Nephron progenitor cell (in vitro differentiated cells): ENCODE results near the gene AGAP1.

Source experiments
- DNase-seq: peaks from one replicate; pipeline ENCODE4 v3.0.0; 2021
- H3K27ac Mint-ChIP-seq: 2 replicates; pipeline ENCODE4 v1.8.0; 2021; ENCODE audit warnings: mild to moderate bottlenecking, moderate library complexity, mixed read lengths
- H3K27me3 Mint-ChIP-seq: 2 replicates; pipeline ENCODE4 v1.8.0; 2021; ENCODE audit warnings: mild to moderate bottlenecking, low read depth, mixed read lengths; ENCODE audit not compliant: poor library complexity
- H3K36me3 Mint-ChIP-seq: 2 replicates; pipeline ENCODE4 v1.8.0; 2021; ENCODE audit warnings: low read depth, mixed read lengths
- H3K4me1 Mint-ChIP-seq: 2 replicates; pipeline ENCODE4 v1.8.0; 2021; ENCODE audit warnings: mixed read lengths
- H3K4me3 Mint-ChIP-seq: 2 replicates; pipeline ENCODE4 v1.8.0; 2021; ENCODE audit warnings: mild to moderate bottlenecking, moderate library complexity, mixed read lengths
- H3K9me3 Mint-ChIP-seq: 2 replicates; pipeline ENCODE4 v1.8.0; 2021; ENCODE audit warnings: mild to moderate bottlenecking, moderate library complexity, mixed read lengths
- TF ChIP-seq, protein P1 (sequence below): fragments of 200-600 bp; sonication (generic); IDR thresholded peaks from 2 replicates; pipeline ENCODE4 v1.5.0; 2021; ENCODE audit warnings: antibody characterized with exemption

Gene AGAP1

DNA sequence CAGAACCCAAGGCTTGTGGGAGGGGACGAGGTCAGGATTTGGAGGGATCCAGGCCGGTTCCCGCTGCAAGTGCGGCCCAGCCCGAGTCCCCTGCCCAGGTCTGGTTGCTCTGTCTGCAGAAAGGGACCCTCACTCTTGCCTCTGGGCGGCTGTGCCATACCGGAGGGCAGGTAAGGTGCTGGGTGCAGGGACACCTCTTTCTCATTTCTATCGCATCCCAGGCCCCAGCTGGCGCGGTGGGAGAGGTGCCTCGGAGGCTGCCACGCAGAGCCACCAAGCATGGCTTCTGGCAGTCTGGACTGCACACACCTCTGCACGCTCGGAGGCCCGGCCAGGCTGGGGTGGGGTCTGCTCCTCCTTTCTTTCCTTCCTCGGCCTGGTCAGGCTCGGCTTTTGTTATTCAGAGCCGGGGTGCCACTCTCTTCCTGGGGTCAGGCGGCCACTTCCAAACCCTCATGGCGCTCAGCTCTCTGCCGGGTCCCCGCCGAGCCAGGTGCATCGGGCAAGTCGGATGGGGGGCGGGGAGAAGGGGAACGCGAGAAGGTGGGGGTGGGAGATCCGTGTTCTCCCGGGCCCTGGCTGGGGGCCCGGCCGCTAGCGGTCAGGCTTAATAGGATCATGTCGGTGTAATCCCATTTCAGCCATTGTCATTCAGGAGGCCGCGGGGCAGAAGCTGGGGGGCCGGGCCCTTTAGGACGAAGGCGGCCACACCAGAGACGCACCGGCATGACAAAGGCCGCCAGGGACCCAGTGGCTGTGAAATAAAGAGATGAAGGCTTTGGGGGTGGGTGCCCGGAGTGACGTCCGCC is 665.3 kb downstream of the AGAP1 start:
- H3K27me3 Mint-ChIP-seq: peaks cover 69% of the 10 kb centered on the region
- TF ChIP-seq, protein P1, sequence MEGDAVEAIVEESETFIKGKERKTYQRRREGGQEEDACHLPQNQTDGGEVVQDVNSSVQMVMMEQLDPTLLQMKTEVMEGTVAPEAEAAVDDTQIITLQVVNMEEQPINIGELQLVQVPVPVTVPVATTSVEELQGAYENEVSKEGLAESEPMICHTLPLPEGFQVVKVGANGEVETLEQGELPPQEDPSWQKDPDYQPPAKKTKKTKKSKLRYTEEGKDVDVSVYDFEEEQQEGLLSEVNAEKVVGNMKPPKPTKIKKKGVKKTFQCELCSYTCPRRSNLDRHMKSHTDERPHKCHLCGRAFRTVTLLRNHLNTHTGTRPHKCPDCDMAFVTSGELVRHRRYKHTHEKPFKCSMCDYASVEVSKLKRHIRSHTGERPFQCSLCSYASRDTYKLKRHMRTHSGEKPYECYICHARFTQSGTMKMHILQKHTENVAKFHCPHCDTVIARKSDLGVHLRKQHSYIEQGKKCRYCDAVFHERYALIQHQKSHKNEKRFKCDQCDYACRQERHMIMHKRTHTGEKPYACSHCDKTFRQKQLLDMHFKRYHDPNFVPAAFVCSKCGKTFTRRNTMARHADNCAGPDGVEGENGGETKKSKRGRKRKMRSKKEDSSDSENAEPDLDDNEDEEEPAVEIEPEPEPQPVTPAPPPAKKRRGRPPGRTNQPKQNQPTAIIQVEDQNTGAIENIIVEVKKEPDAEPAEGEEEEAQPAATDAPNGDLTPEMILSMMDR: no peak
- no peak for DNase-seq
- H3K36me3 Mint-ChIP-seq: no peaks in the 10 kb centered on the region
- H3K4me3 Mint-ChIP-seq: no peak overlapping the region
- peaks cover 5% of the 10 kb centered on the region for H3K9me3 Mint-ChIP-seq
- H3K27ac Mint-ChIP-seq: no peak overlapping the region
- H3K4me1 Mint-ChIP-seq: peaks cover 45% of the 10 kb centered on the region

DNA sequence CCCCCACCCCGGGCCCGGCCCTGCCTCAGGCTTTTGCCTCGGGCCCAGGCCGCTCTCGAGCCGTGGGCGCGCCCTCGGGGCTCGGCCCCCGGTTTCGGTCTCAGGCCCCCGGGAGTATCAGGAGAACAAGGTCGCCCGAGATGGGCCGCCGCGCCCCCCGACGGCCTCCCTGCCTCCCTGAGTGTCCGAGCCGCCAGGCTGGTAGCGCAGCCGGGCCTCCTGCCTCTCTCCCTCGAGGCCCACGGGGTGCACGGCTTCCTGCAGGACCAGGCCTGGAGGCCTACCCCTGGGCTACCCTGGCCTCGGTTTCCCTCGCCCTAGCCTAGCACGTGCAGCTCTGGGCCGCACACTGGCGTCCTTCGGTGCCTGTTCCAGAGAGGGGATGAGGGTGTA is 665.9 kb downstream of the AGAP1 start:
- Mint-ChIP-seq H3K9me3 (no peaks in the 10 kb centered on the region), H3K36me3 (no peaks in the 10 kb centered on the region), H3K27me3 (peaks cover 69% of the 10 kb centered on the region), H3K4me1 (peaks cover 48% of the 10 kb centered on the region), H3K4me3 (no peak overlapping the region), H3K27ac (no peak overlapping the region)
- no peak for DNase-seq
- TF ChIP-seq, protein P1: no peak

DNA sequence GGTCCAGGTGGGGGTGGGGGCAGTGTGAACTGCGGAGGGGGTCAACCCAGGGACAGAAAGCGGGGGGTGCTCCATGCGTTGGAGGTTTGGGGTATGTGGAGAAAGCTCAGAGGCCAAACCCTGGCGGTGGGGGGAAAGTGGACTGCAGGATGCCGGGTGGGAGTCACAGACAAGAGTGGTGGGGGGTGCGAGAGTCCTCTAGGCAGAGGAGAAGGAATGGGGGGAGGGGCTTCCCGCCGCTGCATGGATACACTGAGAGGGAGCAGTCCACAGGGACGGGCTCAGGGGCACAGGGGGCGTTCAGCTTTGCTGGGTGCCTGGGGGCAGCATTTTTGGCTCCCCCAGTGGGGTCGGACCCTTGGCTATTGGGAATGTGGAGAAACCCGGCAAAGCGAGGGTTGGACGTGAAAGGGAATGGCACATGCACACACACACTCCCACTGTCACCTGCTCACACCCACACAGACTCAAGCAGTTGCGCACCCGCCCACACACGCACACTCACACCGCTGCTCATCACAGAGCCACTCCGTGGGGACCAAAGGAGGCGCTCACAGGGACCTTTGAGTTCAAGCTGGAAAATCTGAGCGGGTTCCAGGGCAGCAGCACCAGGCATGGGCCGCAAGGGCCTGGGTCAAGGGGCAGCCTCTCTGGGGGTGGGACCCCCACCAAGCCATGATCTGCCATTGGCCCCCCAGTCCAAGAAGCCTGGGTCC is 666.7 kb downstream of the AGAP1 start:
- TF ChIP-seq, protein P1: no peak
- H3K9me3 Mint-ChIP-seq: no peaks in the 10 kb centered on the region
- DNase-seq: no peak
- H3K27ac Mint-ChIP-seq: no peak overlapping the region
- H3K36me3 Mint-ChIP-seq: no peaks in the 10 kb centered on the region
- peaks cover 70% of the 10 kb centered on the region for H3K27me3 Mint-ChIP-seq
- H3K4me3 Mint-ChIP-seq: no peak overlapping the region
- H3K4me1 Mint-ChIP-seq: peaks cover 52% of the 10 kb centered on the region

DNA sequence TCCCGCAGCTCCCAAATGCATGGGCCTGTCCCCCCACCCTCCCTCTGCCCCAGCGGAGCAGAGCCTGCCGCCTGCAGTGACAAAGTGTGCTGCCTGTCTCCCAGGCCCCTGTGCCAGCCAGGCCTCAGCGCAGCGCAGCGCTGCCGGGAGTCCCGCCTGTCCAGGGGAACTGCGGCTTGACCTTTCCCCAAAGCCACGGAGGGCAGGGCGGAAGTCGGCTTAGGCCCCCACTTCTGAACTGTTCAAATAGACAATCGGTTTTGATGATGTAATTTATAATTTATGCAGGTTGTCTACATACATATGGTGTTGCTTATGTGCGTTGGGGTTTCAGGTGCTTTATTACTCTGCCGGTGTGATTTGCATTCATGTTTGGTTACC is 667.2 kb downstream of the AGAP1 start:
- Mint-ChIP-seq H3K27ac (no peak overlapping the region), H3K36me3 (no peaks in the 10 kb centered on the region), H3K9me3 (no peaks in the 10 kb centered on the region), H3K4me1 (peaks cover 56% of the 10 kb centered on the region), H3K27me3 (peaks cover 72% of the 10 kb centered on the region), H3K4me3 (peak overlapping the region; percentile 23)
- TF ChIP-seq, protein P1: no peak
- DNase-seq: no peak

DNA sequence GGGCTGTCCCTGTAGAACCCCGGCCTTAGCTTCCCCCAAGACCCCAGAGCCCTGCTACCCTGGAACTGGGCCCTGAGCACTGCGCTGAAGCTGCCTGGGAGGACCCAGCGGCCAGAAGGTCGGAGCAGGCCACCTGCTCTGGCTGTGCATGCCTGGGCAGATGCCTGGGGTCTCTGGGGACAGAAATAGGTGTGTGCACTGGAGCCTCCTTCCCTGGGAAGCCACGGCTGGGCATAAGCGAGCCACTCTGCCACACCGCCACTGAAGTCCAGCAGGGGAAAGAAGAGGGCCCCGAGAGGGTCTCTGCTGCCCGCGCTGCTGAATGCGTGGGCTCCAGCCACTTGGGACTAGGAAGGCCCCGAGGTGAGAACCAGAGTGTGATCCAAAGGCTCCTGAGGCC is 667.7 kb downstream of the AGAP1 start:
- Mint-ChIP-seq H3K9me3 (no peaks in the 10 kb centered on the region), H3K27ac (no peak overlapping the region), H3K36me3 (no peaks in the 10 kb centered on the region), H3K4me3 (no peak overlapping the region), H3K4me1 (peaks cover 61% of the 10 kb centered on the region), H3K27me3 (peaks cover 72% of the 10 kb centered on the region)
- no peak for DNase-seq
- TF ChIP-seq, protein P1: no peak
